GM12892 (cell line): ENCODE measurements around the gene ATXN2L.
A peak's percentile ranks its signal among the peaks of the same experiment; 100 is the strongest.

Experiments used
- DNase-seq: peaks from one replicate; pipeline ENCODE4 v3.0.0; 2011; ENCODE audit not compliant: insufficient read length
- FAIRE-seq: peaks from 2 replicates; lab custom pipeline; 2011; peaks lifted over from hg19 to GRCh38; lab: Jason Lieb, UNC
- POLR2A ChIP-seq: IDR thresholded peaks from 2 replicates; pipeline ENCODE4 v1.6.1; 2011; ENCODE audit warnings: low read depth, low read length, control low read depth
- POLR2AphosphoS5 ChIP-seq: IDR thresholded peaks from 2 replicates; pipeline ENCODE4 v1.6.1; 2011; ENCODE audit warnings: low read depth, low read length, control low read depth
- TAF1 ChIP-seq: IDR thresholded peaks from 2 replicates; pipeline ENCODE4 v1.6.1; 2011; ENCODE audit warnings: low read depth, mild to moderate bottlenecking, control low read depth, low read length, borderline replicate concordance

The ATXN2L gene

DNA sequence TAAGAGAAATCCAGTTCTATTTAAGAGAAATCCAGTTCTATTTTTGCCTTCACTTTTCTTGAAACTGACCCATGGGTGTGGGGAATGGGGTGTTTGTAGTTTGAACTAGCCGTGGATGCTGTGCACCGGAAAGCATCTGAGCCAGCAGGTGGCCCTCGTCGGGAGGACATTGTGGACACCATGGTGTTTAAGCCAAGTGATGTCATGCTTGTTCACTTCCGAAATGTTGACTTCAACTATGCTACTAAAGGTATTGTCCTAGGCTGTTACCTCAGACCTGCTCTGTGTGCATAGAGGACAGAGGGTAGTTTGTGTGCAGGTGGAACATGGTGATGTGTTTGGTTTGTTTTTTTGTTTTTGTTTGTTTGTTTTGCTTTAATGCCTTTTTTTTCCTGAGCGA is 3.3 kb downstream of the ATXN2L start:
- FAIRE-seq (no peak), DNase-seq (no peak)

GRCh38 chr16:28829747-28830146 is 6.9 kb downstream of the ATXN2L start:
- no peak for FAIRE-seq
- TF ChIP-seq POLR2AphosphoS5 (no peak), POLR2A (no peak), TAF1 (no peak)
- no peak for DNase-seq

More for the DNA sequence above, 3.3 kb downstream of the ATXN2L start:
- TF ChIP-seq POLR2AphosphoS5 (no peak), POLR2A (no peak), TAF1 (no peak)

DNA sequence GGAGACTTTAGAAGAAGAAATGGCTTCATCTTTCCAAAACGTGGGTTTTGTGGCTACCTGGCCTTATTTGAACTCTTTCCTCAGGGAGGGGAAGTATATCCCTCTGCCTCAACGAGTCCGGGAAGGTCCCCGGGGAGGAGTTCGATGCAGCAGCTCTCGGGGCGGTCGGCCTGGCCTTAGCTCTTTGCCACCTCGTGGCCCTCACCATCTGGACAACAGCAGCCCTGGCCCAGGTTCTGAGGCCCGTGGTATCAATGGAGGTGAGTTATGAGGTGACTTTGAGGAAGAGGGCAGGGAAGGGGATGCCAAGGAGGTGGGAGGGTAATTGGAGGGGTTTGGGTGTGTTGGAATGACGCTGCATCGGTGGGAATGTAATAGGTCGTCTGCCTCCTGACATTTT is 7.7 kb downstream of the ATXN2L start:
- FAIRE-seq (no peak), DNase-seq (no peak)
- no peak for TF ChIP-seq TAF1
- TF ChIP-seq POLR2AphosphoS5: no peak
- TF ChIP-seq POLR2A: no peak

GRCh38 chr16:28834349-28834748 is 11.6 kb downstream of the ATXN2L start:
- TF ChIP-seq TAF1: no peak
- no peak for TF ChIP-seq POLR2AphosphoS5
- TF ChIP-seq POLR2A: no peak
- DNase-seq (no peak), FAIRE-seq (no peak)

DNA sequence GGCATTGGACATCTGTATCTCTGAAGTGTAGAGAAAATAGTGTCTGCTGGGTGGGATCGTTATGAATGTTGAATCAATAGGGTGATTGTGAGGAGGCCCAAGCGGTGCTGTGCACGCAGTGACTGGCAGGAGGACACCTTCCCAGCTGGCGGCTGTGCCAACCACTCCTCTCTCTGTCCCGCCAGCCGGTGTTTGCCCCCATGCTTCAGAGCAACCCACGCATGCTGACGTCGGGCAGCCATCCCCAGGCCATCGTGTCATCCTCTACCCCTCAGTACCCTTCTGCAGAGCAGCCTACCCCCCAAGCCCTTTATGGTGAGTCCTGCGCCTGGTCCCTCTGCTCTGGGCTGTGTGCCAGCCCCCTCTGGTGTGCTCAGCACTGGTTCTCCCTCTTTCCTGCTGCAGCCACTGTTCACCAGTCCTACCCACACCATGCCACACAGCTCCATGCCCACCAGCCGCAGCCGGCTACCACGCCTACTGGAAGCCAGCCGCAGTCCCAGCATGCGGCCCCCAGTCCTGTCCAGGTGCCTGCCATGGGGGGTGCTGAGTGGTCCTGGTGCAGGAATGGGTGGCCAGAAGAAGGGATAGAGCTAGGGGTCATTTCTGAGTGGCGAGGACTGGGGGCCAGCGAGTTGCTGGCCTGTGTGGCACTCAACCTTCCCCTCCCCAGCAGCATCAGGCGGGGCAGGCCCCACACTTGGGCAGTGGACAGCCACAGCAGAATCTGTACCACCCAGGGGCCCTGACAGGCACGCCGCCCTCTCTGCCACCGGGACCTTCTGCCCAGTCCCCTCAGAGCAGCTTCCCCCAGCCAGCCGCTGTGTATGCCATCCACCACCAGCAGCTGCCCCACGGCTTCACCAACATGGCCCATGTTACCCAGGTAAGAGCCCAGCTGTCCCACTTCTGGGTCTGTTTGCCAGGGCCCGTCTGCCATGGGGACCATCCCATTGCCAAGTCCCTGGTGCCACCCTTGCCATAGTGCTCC is 12.4 kb downstream of the ATXN2L start:
- FAIRE-seq: no peak
- no peak for DNase-seq
- peak; percentile 11; the same call in 1 of the 2 replicates for TF ChIP-seq POLR2AphosphoS5
- no peak for TF ChIP-seq POLR2A
- TF ChIP-seq TAF1: no peak

DNA sequence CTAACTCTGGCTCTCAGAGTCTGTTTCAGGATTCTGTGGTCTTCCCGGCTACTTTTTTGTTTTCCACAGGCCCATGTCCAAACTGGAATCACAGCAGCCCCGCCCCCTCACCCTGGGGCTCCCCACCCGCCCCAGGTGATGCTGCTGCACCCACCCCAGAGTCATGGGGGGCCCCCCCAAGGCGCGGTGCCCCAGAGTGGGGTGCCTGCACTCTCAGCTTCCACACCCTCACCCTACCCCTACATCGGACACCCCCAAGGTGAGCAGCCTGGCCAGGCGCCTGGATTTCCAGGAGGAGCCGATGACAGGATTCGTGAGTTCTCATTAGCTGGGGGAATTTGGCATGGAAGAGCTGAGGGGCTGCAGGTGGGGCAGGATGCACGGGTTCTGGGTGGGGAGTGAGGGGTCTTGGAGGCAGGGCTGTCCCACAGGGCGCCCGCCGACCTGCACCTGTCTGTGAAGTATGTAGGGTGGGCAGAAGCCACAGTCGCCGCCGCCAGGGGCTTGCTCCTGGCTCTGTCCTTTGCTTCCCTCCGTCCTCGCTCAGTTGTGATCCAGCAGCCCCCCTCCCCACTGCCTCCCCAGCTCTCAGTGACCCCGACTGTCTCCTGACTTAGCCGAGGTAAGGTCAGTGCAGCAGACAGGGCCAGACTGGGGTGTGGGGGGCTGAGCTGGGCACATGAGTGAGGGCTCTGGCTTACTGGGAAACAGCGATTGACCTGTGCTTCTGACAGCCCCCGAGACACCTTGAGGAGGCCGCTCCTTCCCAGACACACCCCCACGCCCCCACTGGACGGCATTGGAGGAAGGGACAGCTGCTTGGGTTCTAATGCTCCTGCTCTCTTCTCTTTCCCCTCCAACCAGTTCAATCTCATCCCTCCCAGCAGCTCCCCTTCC is 13.3 kb downstream of the ATXN2L start:
- TF ChIP-seq TAF1: no peak
- peak; percentile 30; the same call in 1 of the 2 replicates for TF ChIP-seq POLR2A
- no peak for DNase-seq
- no peak for FAIRE-seq

DNA sequence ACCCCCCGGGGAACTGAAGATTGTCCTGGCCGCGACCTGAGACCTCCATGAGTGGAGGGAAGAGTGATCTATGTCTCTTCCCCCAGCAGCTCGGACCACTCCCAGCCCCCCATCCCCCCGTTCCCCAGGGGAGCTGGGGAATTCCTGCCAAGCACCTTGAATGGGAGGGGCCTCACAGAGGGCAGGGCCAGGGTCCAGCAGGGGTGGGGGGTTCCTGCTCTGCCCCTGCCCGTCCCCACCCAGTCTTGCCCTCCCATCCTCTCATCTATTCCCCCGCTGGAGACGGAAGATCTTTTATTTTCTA is 13.9 kb downstream of the ATXN2L start:
- TF ChIP-seq POLR2AphosphoS5 (no peak), TAF1 (no peak), POLR2A (no peak)
- DNase-seq (no peak), FAIRE-seq (no peak)

DNA sequence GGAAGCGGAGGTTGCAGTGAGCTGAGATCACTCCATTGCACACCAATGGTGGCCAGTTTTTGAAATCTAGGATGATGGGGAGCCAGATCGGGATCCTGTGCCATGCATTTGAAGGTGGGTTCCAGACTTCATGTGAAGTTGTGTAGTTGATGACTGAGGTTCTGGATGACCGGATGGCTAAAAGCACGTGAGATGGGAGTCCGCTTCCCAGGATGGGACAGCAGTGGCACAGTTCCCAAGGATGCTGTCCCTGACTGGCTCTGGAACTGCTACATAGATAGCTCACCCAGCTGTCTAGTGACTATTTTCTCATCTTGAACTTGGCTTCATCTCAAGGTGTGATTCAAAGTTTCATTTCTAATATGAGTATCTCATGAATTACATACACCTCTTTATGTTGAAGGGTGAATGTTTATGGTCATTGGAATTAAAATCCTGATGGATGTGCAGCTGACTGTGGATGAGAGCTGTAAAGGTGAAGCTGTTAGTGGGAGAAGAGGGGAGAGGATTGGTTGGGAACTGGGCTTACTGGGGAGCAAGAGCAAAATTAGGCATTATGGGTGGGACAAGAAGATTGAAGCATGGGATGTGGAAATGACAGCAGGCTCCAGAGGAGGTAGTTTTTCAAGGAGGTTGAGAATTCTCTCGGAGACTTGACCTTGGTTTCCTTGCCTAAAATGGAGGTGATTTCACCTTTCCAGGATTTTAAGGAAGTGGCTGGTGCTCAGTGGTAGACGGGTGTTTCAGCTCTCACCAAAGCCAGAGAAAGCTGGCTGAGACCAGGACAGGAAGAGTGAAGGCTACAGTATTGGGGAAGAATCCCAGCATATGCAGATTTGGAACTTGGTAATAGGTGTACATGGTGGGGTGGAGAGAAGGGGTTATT is 15.1 kb downstream of the ATXN2L start:
- DNase-seq (no peak), FAIRE-seq (no peak)
- TF ChIP-seq POLR2AphosphoS5 (peak; percentile 42), TAF1 (no peak), POLR2A (peak; percentile 58)

GRCh38 chr16:28838558-28838918 is 15.7 kb downstream of the ATXN2L start:
- FAIRE-seq (no peak), DNase-seq (no peak)
- TF ChIP-seq TAF1 (no peak), POLR2AphosphoS5 (peak; percentile 1; the same call in 1 of the 2 replicates), POLR2A (no peak)

DNA sequence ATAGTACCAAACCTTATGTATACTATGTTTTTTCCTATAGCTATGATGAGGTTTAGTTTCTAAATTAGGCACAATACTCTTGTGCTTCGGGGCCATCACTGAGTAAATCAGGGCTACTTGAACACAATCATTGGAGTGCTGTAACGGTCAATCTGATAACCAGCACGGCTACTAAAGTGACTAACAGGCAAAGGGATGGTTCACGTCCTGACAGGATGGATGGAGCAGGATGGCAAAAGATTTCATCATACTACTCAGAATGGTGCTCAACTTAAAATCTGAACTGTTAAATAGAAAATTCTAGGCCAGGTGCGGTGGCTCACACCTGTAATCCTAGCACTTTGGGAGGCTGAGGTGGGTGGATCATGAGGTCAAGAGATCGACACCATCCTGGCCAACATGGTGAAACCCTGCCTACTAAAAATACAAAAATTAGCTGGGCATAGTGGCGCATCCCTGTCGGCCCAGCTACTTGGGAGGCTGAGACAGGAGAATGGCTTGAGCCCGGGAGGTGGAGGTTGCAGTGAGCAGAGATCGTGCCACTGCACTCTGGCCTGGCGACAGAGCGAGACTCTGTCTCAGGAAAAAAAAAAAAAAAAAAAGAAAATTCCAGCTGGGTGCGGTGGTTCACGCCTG is 16.3 kb downstream of the ATXN2L start:
- TF ChIP-seq POLR2A (no peak), POLR2AphosphoS5 (no peak; the same call in 1 of the 2 replicates), TAF1 (no peak)
- FAIRE-seq: no peak
- DNase-seq: no peak
